HEK293 (cell line): Measurements from ENCODE around the gene RAB1A.

Experiments used
- CTCF ChIA-PET: fragments of 350-600 bp; formaldehyde crosslinking; extraction: SDS; loops from one replicate; lab custom pipeline; 2021; ENCODE audit warnings: antibody characterized with exemption; lab: Yijun Ruan, JAX
- POLR2A ChIA-PET: fragments of 300-600 bp; formaldehyde crosslinking; extraction: SDS; loops from one replicate; lab custom pipeline; 2020; ENCODE audit warnings: antibody characterized with exemption, inconsistent platforms; lab: Yijun Ruan, JAX
- H3K27ac ChIP-seq: fragments of 200-500 bp; sonication (Bioruptor generic); 2 replicates; pipeline ENCODE4 v1.5.1; 2014; ENCODE audit warnings: low read depth, low read length, control low read depth, inconsistent platforms; ENCODE audit errors: extremely low read depth
- H3K36me3 ChIP-seq, 2 experiments: fragments of 200-500 bp in 1 of 2; sonication (Bioruptor generic) in 1 of 2; 1 replicate in 1 of 2; 2 replicates in 1 of 2; pipeline ENCODE4 v1.5.1; 2014 to 2017; ENCODE audit warnings: inconsistent platforms in 2 of 2, low read length in 2 of 2; ENCODE audit not compliant: control insufficient read depth in 2 of 2, insufficient read depth in 1 of 2
- H3K4me1 ChIP-seq: fragments of 200-500 bp; sonication (Bioruptor generic); 2 replicates; pipeline ENCODE4 v1.5.1; 2014; ENCODE audit warnings: mild to moderate bottlenecking, low read length, inconsistent platforms; ENCODE audit not compliant: control insufficient read depth, insufficient read depth
- H3K4me3 ChIP-seq: 2 replicates; pipeline ENCODE4 v1.5.1; 2011; ENCODE audit warnings: low read depth, mild to moderate bottlenecking, control low read depth, low read length, moderate library complexity
- H3K9me3 ChIP-seq: fragments of 200-500 bp; sonication (Bioruptor generic); 2 replicates; pipeline ENCODE4 v1.5.1; 2014; ENCODE audit warnings: low read depth, low read length, inconsistent platforms; ENCODE audit not compliant: control insufficient read depth, insufficient read depth
- GLIS1 ChIP-seq: fragments of 450-650 bp; formaldehyde crosslinking; IDR thresholded peaks from 2 replicates; pipeline ENCODE4 v1.5.1; 2016; ENCODE audit warnings: missing biosample characterization, missing genetic modification characterization
- HIC1 ChIP-seq: fragments of 450-650 bp; formaldehyde crosslinking; IDR thresholded peaks from 2 replicates; pipeline ENCODE4 v1.5.1; 2016; ENCODE audit warnings: missing biosample characterization, missing genetic modification characterization
- IKZF3 ChIP-seq: fragments of 450-650 bp; IDR thresholded peaks from 2 replicates; pipeline ENCODE4 v1.5.0; 2018; ENCODE audit warnings: missing biosample characterization, mild to moderate bottlenecking, missing genetic modification characterization, moderate library complexity
- MYNN ChIP-seq: fragments of 450-650 bp; formaldehyde crosslinking; IDR thresholded peaks from 2 replicates; pipeline ENCODE4 v1.5.1; 2016; ENCODE audit warnings: missing biosample characterization, missing genetic modification characterization, borderline replicate concordance
- ZBTB48 ChIP-seq: fragments of 450-650 bp; formaldehyde crosslinking; IDR thresholded peaks from 2 replicates; pipeline ENCODE4 v1.5.1; 2016; ENCODE audit warnings: missing biosample characterization, missing genetic modification characterization
- ZEB2 ChIP-seq: fragments of 450-650 bp; formaldehyde crosslinking; IDR thresholded peaks from 2 replicates; pipeline ENCODE4 v1.5.1; 2016; ENCODE audit warnings: missing biosample characterization, missing genetic modification characterization
- ZNF114 ChIP-seq: fragments of 450-650 bp; formaldehyde crosslinking; IDR thresholded peaks from 2 replicates; pipeline ENCODE4 v1.5.0; 2017; ENCODE audit warnings: missing biosample characterization, missing genetic modification characterization
- ZNF146 ChIP-seq: fragments of 450-650 bp; formaldehyde crosslinking; IDR thresholded peaks from 2 replicates; pipeline ENCODE4 v1.5.1; 2016; ENCODE audit warnings: missing biosample characterization, missing genetic modification characterization
- ZNF16 ChIP-seq: fragments of 450-650 bp; formaldehyde crosslinking; IDR thresholded peaks from 2 replicates; pipeline ENCODE4 v1.5.1; 2016; ENCODE audit warnings: low read depth, missing biosample characterization, missing genetic modification characterization
- ZNF175 ChIP-seq: fragments of 450-650 bp; formaldehyde crosslinking; IDR thresholded peaks from 2 replicates; pipeline ENCODE4 v1.5.1; 2016; ENCODE audit warnings: missing biosample characterization, missing genetic modification characterization
- ZNF24 ChIP-seq: fragments of 450-650 bp; formaldehyde crosslinking; IDR thresholded peaks from 2 replicates; pipeline ENCODE4 v1.5.1; 2016; ENCODE audit warnings: missing biosample characterization, missing genetic modification characterization
- ZNF266 ChIP-seq: fragments of 450-650 bp; formaldehyde crosslinking; IDR thresholded peaks from 2 replicates; pipeline ENCODE4 v1.5.1; 2016; ENCODE audit warnings: missing biosample characterization, missing genetic modification characterization, low read depth
- ZNF311 ChIP-seq: fragments of 450-650 bp; formaldehyde crosslinking; IDR thresholded peaks from 2 replicates; pipeline ENCODE4 v1.5.1; 2017; ENCODE audit warnings: missing biosample characterization, missing genetic modification characterization, borderline replicate concordance
- ZNF37A ChIP-seq: fragments of 450-650 bp; IDR thresholded peaks from 2 replicates; pipeline ENCODE4 v1.5.1; 2018; ENCODE audit warnings: missing biosample characterization, missing genetic modification characterization
- ZNF529 ChIP-seq: fragments of 450-650 bp; formaldehyde crosslinking; IDR thresholded peaks from 2 replicates; pipeline ENCODE4 v1.5.1; 2017; ENCODE audit warnings: missing genetic modification characterization, missing biosample characterization; ENCODE audit not compliant: insufficient replicate concordance
- ZNF571 ChIP-seq: fragments of 450-650 bp; formaldehyde crosslinking; IDR thresholded peaks from 2 replicates; pipeline ENCODE4 v1.5.0; 2017; ENCODE audit warnings: missing biosample characterization, missing genetic modification characterization
- ZNF624 ChIP-seq: fragments of 450-650 bp; formaldehyde crosslinking; IDR thresholded peaks from 2 replicates; pipeline ENCODE4 v1.5.1; 2017; ENCODE audit warnings: missing biosample characterization, missing genetic modification characterization
- ZNF626 ChIP-seq: fragments of 450-650 bp; sonication (Bioruptor Pico); formaldehyde crosslinking; IDR thresholded peaks from 2 replicates; pipeline ENCODE4 v1.5.1; 2018; ENCODE audit warnings: missing biosample characterization, missing genetic modification characterization, inconsistent platforms
- ZNF645 ChIP-seq: fragments of 450-650 bp; formaldehyde crosslinking; IDR thresholded peaks from 2 replicates; pipeline ENCODE4; 2016; ENCODE audit warnings: missing biosample characterization, missing genetic modification characterization
- ZXDB ChIP-seq: fragments of 450-650 bp; formaldehyde crosslinking; IDR thresholded peaks from 2 replicates; pipeline ENCODE4 v1.5.1; 2016; ENCODE audit warnings: missing biosample characterization, missing genetic modification characterization
- TF ChIP-seq, protein P1 (sequence below): fragments of 450-650 bp; formaldehyde crosslinking; IDR thresholded peaks from 2 replicates; pipeline ENCODE4 v1.5.1; 2017; ENCODE audit warnings: missing biosample characterization, mild to moderate bottlenecking, missing genetic modification characterization, moderate library complexity
- TF ChIP-seq, protein P2 (sequence below): fragments of 450-650 bp; formaldehyde crosslinking; IDR thresholded peaks from 2 replicates; pipeline ENCODE4 v1.5.1; 2016; ENCODE audit warnings: missing biosample characterization, missing genetic modification characterization

The RAB1A gene

GRCh38 chr2:65164426-65164891 lies 34.6 kb upstream of the RAB1A start (continued):
- TF ChIP-seq GLIS1 (no peak), ZNF529 (no peak)

DNA sequence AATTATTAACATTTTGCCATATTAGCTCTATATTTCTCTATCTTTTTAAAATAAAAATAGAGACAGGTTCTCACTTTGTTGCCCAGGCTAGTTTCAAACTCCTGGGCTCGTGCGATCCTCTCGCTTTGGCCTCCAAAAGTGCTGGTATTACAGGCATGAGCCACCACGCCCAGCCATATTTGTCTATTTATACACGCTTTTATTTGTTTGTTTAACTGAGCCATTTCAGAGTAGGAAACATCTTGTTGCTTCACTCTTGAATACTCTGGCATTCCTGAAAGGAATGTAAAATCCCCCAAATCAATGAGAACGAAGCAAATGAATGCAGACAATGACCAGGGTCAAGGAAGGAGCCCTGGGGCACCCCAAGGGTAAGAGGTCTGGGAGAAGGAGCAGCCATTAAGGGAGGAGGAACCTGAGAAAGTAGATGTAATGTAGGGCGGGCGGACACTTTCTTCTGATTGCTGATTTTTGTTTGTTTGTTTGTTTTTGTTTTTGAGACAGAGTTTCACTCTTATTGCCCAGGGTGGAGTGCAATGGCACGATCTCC lies 31.7 kb upstream of the RAB1A start:
- CTCF ChIA-PET = interaction anchor here (1.7 kb wide), 1 partner anchor 97 kb away, joined by 8 read pairs; no protein-coding TSS in a partner anchor

GRCh38 chr2:65159906-65160305 lies 30.0 kb upstream of the RAB1A start:
- POLR2A ChIA-PET = interaction anchor here (0.6 kb wide), 1 partner anchor 52 kb away, joined by 3 read pairs; no protein-coding TSS in a partner anchor

More for the DNA sequence above, 31.7 kb upstream of the RAB1A start:
- Histone ChIP-seq H3K4me1 (no peaks in the 10 kb centered on the region), H3K36me3 (no peaks in the 10 kb centered on the region), H3K4me3 (no peak overlapping the region), H3K27ac (no peak overlapping the region), H3K9me3 (no peaks in the 10 kb centered on the region)
- POLR2A ChIA-PET = no interaction called here
- TF ChIP-seq ZXDB (tag by site-specific recombination) (no peak), MYNN (tag by site-specific recombination) (no peak), HIC1 (no peak), ZNF626 (tag by site-specific recombination) (no peak), ZNF24 (tag by site-specific recombination) (no peak), ZNF37A (tag by site-specific recombination) (no peak), ZNF16 (tag by site-specific recombination) (no peak), ZNF311 (tag by site-specific recombination) (no peak), ZNF645 (tag by site-specific recombination) (no peak), ZNF146 (no peak), ZNF571 (tag by site-specific recombination) (no peak), ZNF266 (no peak), ZNF175 (tag by site-specific recombination) (no peak), ZBTB48 (tag by site-specific recombination) (no peak)
- TF ChIP-seq, protein P1, sequence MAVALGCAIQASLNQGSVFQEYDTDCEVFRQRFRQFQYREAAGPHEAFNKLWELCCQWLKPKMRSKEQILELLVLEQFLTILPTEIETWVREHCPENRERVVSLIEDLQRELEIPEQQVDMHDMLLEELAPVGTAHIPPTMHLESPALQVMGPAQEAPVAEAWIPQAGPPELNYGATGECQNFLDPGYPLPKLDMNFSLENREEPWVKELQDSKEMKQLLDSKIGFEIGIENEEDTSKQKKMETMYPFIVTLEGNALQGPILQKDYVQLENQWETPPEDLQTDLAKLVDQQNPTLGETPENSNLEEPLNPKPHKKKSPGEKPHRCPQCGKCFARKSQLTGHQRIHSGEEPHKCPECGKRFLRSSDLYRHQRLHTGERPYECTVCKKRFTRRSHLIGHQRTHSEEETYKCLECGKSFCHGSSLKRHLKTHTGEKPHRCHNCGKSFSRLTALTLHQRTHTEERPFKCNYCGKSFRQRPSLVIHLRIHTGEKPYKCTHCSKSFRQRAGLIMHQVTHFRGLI (tag by site-specific recombination) = no peak
- TF ChIP-seq, protein P2, sequence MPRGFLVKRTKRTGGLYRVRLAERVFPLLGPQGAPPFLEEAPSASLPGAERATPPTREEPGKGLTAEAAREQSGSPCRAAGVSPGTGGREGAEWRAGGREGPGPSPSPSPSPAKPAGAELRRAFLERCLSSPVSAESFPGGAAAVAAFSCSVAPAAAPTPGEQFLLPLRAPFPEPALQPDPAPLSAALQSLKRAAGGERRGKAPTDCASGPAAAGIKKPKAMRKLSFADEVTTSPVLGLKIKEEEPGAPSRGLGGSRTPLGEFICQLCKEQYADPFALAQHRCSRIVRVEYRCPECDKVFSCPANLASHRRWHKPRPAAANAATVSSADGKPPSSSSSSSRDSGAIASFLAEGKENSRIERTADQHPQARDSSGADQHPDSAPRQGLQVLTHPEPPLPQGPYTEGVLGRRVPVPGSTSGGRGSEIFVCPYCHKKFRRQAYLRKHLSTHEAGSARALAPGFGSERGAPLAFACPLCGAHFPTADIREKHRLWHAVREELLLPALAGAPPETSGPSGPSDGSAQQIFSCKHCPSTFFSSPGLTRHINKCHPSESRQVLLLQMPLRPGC (tag by site-specific recombination) = no peak

More at GRCh38 chr2:65159906-65160305, 30.0 kb upstream of the RAB1A start:
- H3K4me1 ChIP-seq = no peaks in the 10 kb centered on the region
- TF ChIP-seq ZNF114 (tag by site-specific recombination) (no peak), ZEB2 (no peak), IKZF3 (tag by site-specific recombination) (no peak), ZNF624 (tag by site-specific recombination) (no peak)
- H3K27ac ChIP-seq = no peak overlapping the region
- H3K4me3 ChIP-seq = no peak overlapping the region
- CTCF ChIA-PET = no interaction called here
- no peaks in the 10 kb centered on the region for H3K36me3 ChIP-seq
- H3K9me3 ChIP-seq = no peaks in the 10 kb centered on the region
